Esophagus muscularis mucosa (tissue), 4 donors: Measurements from ENCODE around the gene AGL. TPM values are rescaled to one million over a fixed set of nuclear protein-coding genes. Genes with fewer than 3 reads are reported as not detected.

Source experiments
- DNase-seq: peaks from one replicate; pipeline ENCODE4 v3.0.0-alpha.2; 2017; ENCODE audit errors: extremely low spot score
- H3K27ac ChIP-seq, 4 donors: fragments of 200-600 bp; sonication (generic); replicated peaks in 1 of 4; 1 replicate in 3 of 4; 2 replicates in 1 of 4; pipeline ENCODE4 v1.5.1; 2016 to 2019; ENCODE audit warnings: mild to moderate bottlenecking in 1 of 4
- H3K27me3 ChIP-seq, 4 donors: fragments of 200-600 bp; sonication (generic); one replicate each; pipeline versions ENCODE4 v1.5.1 to v1.6.0; 2016 to 2019
- H3K36me3 ChIP-seq, 4 donors: fragments of 200-600 bp; sonication (generic); one replicate each; pipeline ENCODE4 v1.5.1; 2016 to 2019
- H3K4me1 ChIP-seq, 4 donors: fragments of 200-600 bp; sonication (generic); one replicate each; pipeline ENCODE4 v1.5.1; 2016 to 2019
- H3K4me3 ChIP-seq, 4 donors: fragments of 200-600 bp; sonication (generic); 1 replicate in 2 of 4; 2 replicates in 2 of 4; pipeline ENCODE4 v1.5.1; 2016 to 2019; ENCODE audit warnings: mild to moderate bottlenecking in 4 of 4, moderate library complexity in 1 of 4
- H3K9me3 ChIP-seq, 4 donors: fragments of 200-600 bp; sonication (generic); 1 replicate in 3 of 4; 2 replicates in 1 of 4; pipeline ENCODE4 v1.5.1; 2016 to 2019
- EP300 ChIP-seq: sonication (generic); formaldehyde crosslinking; IDR thresholded peaks from one replicate; pipeline ENCODE4 v1.6.1; 2017; ENCODE audit warnings: antibody characterized with exemption
- POLR2A ChIP-seq: fragments of 450-650 bp; IDR thresholded peaks from one replicate; pipeline ENCODE4 v1.6.1; 2017; ENCODE audit warnings: antibody characterized with exemption, moderate library complexity, mild to moderate bottlenecking, low read depth
- POLR2AphosphoS5 ChIP-seq, 2 donors: sonication (generic); formaldehyde crosslinking; IDR thresholded peaks; one replicate each; pipeline ENCODE4 v1.6.1; 2017; ENCODE audit warnings: antibody characterized with exemption in 2 of 2
- WGBS: methylation state at CpG from one replicate; pipeline ENCODE4 v1.1.5; 2018; 5-methylcytosine and 5-hydroxymethylcytosine counted together
- intact Hi-C: fragments of 100-400 bp; cut with DNase I; formaldehyde crosslinking; loops from one replicate; pipeline ENCODE4 v1.15.1; 2023
- total RNA-seq, 4 donors: library from RNA; depleted of rRNA; stranded (reverse); fragments of >200 nt; gene quantifications; one replicate each; pipeline versions ENCODE4 v1.1.0 to v1.2.1, GENCODE V29; 2016
- TF ChIP-seq, protein P1 (sequence below), 3 experiments: fragments of 200-600 bp in 2 of 3; fragments of 450-650 bp in 1 of 3; sonication (generic) in 2 of 3; IDR thresholded peaks; one replicate each; pipeline ENCODE4 v1.5.1; 2017 to 2019; ENCODE audit warnings: antibody characterized with exemption in 3 of 3, mild to moderate bottlenecking in 2 of 3, moderate library complexity in 1 of 3

Gene AGL
- total RNA-seq, 4 donors from 2014 or later, result 99.2 to 153 (median 128) TPM

DNA sequence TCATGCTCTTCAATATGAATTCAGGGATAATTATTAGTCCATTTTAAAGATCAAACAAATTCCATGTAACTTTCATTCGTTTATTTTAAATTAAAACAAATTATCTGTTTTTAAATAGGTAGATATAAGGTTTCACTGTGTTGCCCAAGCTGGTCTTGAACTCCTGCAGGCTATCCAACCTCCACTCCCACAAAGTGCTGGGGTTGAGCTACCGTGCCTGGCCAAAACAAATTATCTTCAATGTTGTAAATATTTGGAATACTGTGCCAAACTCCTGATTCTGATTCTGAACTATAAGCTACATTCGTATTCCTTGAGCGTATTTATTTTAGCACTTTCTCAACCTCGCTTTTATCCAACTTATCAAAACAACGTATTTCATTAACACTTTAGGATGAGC is 19.6 kb downstream of the AGL start:
- Histone ChIP-seq H3K27ac (peak overlapping the region; percentile 40 to 67 (median 63)), H3K27me3 (no peaks in the 10 kb centered on the region), H3K4me1 (peaks cover 0 to 47% (median 16%) of the 10 kb centered on the region in 4 donors), H3K36me3 (peaks cover 4 to 34% (median 20%) of the 10 kb centered on the region in 4 donors), H3K4me3 (peak overlapping the region in 1 of 4 donors; percentile 9), H3K9me3 (no peaks in the 10 kb centered on the region)
- 53% methylated on average over 6 of the region's 6 CpGs for WGBS
- no peak for DNase-seq
- intact Hi-C loops, result loop anchor here (5.0 kb wide), 1 partner anchor 57 kb away; no protein-coding TSS in a partner anchor
- TF ChIP-seq, protein P1, sequence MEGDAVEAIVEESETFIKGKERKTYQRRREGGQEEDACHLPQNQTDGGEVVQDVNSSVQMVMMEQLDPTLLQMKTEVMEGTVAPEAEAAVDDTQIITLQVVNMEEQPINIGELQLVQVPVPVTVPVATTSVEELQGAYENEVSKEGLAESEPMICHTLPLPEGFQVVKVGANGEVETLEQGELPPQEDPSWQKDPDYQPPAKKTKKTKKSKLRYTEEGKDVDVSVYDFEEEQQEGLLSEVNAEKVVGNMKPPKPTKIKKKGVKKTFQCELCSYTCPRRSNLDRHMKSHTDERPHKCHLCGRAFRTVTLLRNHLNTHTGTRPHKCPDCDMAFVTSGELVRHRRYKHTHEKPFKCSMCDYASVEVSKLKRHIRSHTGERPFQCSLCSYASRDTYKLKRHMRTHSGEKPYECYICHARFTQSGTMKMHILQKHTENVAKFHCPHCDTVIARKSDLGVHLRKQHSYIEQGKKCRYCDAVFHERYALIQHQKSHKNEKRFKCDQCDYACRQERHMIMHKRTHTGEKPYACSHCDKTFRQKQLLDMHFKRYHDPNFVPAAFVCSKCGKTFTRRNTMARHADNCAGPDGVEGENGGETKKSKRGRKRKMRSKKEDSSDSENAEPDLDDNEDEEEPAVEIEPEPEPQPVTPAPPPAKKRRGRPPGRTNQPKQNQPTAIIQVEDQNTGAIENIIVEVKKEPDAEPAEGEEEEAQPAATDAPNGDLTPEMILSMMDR (IDR thresholded peaks at IDR 0.05), result no peak
- no peak for TF ChIP-seq EP300
- TF ChIP-seq POLR2AphosphoS5 (IDR thresholded peaks at IDR 0.05), result no peak
- TF ChIP-seq POLR2A, result no peak

GRCh38 chr1:99872063-99872462 is 21.9 kb downstream of the AGL start:
- WGBS, result 91% methylated on average over 1 of the region's 1 CpG
- Histone ChIP-seq H3K27ac (no peak overlapping the region), H3K36me3 (peaks cover 0 to 36% (median 24%) of the 10 kb centered on the region in 4 donors), H3K4me3 (no peak overlapping the region), H3K4me1 (peaks cover 0 to 47% (median 16%) of the 10 kb centered on the region in 4 donors), H3K27me3 (no peaks in the 10 kb centered on the region), H3K9me3 (no peaks in the 10 kb centered on the region)
- TF ChIP-seq POLR2A (no peak), EP300 (no peak), POLR2AphosphoS5 (IDR thresholded peaks at IDR 0.05) (no peak)
- TF ChIP-seq, protein P1 (IDR thresholded peaks at IDR 0.05), result no peak
- intact Hi-C loops, result loop anchor here (5.0 kb wide), 1 partner anchor 60 kb away; no protein-coding TSS in a partner anchor
- no peak for DNase-seq

GRCh38 chr1:99877568-99877967 is 27.4 kb downstream of the AGL start:
- peaks cover 19 to 64% (median 44%) of the 10 kb centered on the region in 4 donors for H3K36me3 ChIP-seq
- no peak for TF ChIP-seq POLR2AphosphoS5 (IDR thresholded peaks at IDR 0.05)
- no peaks in the 10 kb centered on the region for H3K27me3 ChIP-seq
- no peak for DNase-seq
- no peak overlapping the region for H3K4me3 ChIP-seq
- no peak overlapping the region for H3K27ac ChIP-seq
- 93% methylated on average over 3 of the region's 3 CpGs for WGBS
- no peaks in the 10 kb centered on the region for H3K9me3 ChIP-seq
- H3K4me1 ChIP-seq, result no peaks in the 10 kb centered on the region
- intact Hi-C loops, result no loop called here

DNA sequence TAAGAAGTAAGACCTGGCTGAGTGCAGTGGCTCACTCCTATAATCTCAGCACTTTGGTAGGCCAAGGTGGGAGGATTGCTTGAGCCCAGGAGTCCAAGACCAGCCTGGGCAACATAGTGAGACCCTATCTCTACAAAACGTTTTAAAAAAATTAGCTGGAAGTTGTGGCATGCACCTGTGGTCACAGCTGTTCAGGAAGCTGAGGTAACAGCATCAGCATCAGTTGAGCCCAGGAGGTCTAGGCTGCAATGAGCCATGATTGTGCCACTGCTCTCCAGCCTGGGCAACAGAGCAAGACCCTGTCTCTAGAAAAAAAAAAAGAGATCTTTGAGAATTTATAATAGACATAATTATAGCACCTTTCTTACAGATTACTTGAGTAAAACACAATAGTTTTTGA is 36.0 kb downstream of the AGL start:
- intact Hi-C loops, result no loop called here
- TF ChIP-seq POLR2AphosphoS5 (IDR thresholded peaks at IDR 0.05) (no peak), POLR2A (no peak), EP300 (no peak)
- TF ChIP-seq, protein P1 (IDR thresholded peaks at IDR 0.05), result no peak
- Histone ChIP-seq H3K9me3 (no peaks in the 10 kb centered on the region), H3K36me3 (peaks cover 41 to 98% (median 59%) of the 10 kb centered on the region in 4 donors), H3K4me3 (no peak overlapping the region), H3K27ac (no peak overlapping the region), H3K4me1 (no peaks in the 10 kb centered on the region), H3K27me3 (no peaks in the 10 kb centered on the region)
- DNase-seq, result no peak
- WGBS, result 55% methylated on average over 1 of the region's 1 CpG

DNA sequence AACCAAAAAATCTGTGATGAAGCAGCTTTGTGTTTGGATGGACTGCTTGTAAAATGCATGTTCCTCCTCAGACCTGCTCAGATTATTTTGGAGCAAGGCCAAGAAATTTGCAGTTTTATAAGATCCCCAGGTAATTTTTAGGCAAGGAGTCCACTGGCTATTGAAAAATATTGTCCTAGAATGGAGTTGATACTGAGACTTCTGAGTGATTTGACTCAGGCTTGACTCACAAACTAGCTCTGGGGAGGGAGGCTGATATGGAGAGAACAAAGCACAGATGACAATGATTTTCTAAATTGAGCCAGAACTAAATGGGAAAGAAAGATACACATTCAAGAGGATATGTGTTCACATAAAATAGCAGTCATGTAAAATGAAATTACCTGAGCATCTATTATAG is 36.7 kb downstream of the AGL start:
- DNase-seq, result no peak
- Histone ChIP-seq H3K9me3 (no peaks in the 10 kb centered on the region), H3K4me3 (no peak overlapping the region), H3K4me1 (no peaks in the 10 kb centered on the region), H3K36me3 (peaks cover 41 to 98% (median 58%) of the 10 kb centered on the region in 4 donors), H3K27ac (no peak overlapping the region), H3K27me3 (no peaks in the 10 kb centered on the region)
- intact Hi-C loops, result no loop called here
- TF ChIP-seq POLR2A (no peak), POLR2AphosphoS5 (IDR thresholded peaks at IDR 0.05) (no peak), EP300 (no peak)
- TF ChIP-seq, protein P1 (IDR thresholded peaks at IDR 0.05), result no peak
